H9 (cell line): ENCODE data around the gene DIP2A. TPM values are rescaled to one million over a fixed set of nuclear protein-coding genes. Genes with fewer than 3 reads are reported as not detected.
A peak's percentile ranks its signal among the peaks of the same experiment; 100 is the strongest.

Source experiments
- DNase-seq: peaks from one replicate; pipeline ENCODE4 v3.0.0-alpha.2; 2017
- H2AFZ ChIP-seq: one replicate; pipeline ENCODE4 v1.6.1; 2013; ENCODE audit warnings: mild to moderate bottlenecking, low read length, control low read depth, moderate library complexity
- H2AK5ac ChIP-seq: 2 replicates; pipeline ENCODE4 v1.6.1; 2013; ENCODE audit warnings: low read length, control low read depth, mixed read lengths; ENCODE audit not compliant: insufficient read length
- H2BK120ac ChIP-seq: one replicate; pipeline ENCODE4 v1.6.1; 2013; ENCODE audit warnings: low read depth, mild to moderate bottlenecking, low read length, control low read depth, inconsistent platforms; ENCODE audit not compliant: poor library complexity, severe bottlenecking
- H2BK12ac ChIP-seq: 2 replicates; pipeline ENCODE4 v1.6.1; 2013; ENCODE audit warnings: low read length, control low read depth, mixed read lengths, low read depth; ENCODE audit not compliant: insufficient read length
- H2BK15ac ChIP-seq: 2 replicates; pipeline ENCODE4 v1.6.1; 2013; ENCODE audit warnings: low read depth, low read length, control low read depth
- H2BK20ac ChIP-seq: one replicate; pipeline ENCODE4 v1.6.1; 2013; ENCODE audit warnings: low read depth, mild to moderate bottlenecking, low read length, control low read depth, inconsistent platforms; ENCODE audit not compliant: poor library complexity, severe bottlenecking
- H2BK5ac ChIP-seq: 2 replicates; pipeline ENCODE4 v1.6.1; 2013; ENCODE audit warnings: low read length, control low read depth, mixed read lengths; ENCODE audit not compliant: insufficient read length
- H3K14ac ChIP-seq: 2 replicates; pipeline ENCODE4 v1.6.1; 2013; ENCODE audit warnings: low read length, control low read depth; ENCODE audit not compliant: insufficient read depth
- H3K18ac ChIP-seq: 2 replicates; pipeline ENCODE4 v1.6.1; 2013; ENCODE audit warnings: low read depth, mild to moderate bottlenecking, mixed read lengths, low read length, control low read depth; ENCODE audit not compliant: insufficient read length
- H3K23ac ChIP-seq: 2 replicates; pipeline ENCODE4 v1.6.1; 2013; ENCODE audit warnings: low read length, control low read depth, mixed read lengths, low read depth; ENCODE audit not compliant: insufficient read length
- H3K23me2 ChIP-seq: 2 replicates; pipeline ENCODE4 v1.6.1; 2013; ENCODE audit warnings: low read depth, mild to moderate bottlenecking, mixed read lengths, low read length, control low read depth; ENCODE audit not compliant: insufficient read length, poor library complexity, severe bottlenecking
- H3K27ac ChIP-seq: 2 replicates; pipeline ENCODE4 v1.5.1; 2013; ENCODE audit warnings: low read length, control low read depth, mixed read lengths, low read depth; ENCODE audit not compliant: insufficient read length
- H3K27me3 ChIP-seq: 2 replicates; pipeline ENCODE4 v1.6.1; 2013; ENCODE audit warnings: low read length, control low read depth, inconsistent platforms; ENCODE audit not compliant: insufficient read depth
- H3K4ac ChIP-seq: 2 replicates; pipeline ENCODE4 v1.6.1; 2013; ENCODE audit warnings: low read depth, mild to moderate bottlenecking, control low read depth, inconsistent platforms, low read length, moderate library complexity
- H3K4me1 ChIP-seq: 2 replicates; pipeline ENCODE4 v1.6.1; 2013; ENCODE audit warnings: low read length, control low read depth, inconsistent platforms; ENCODE audit not compliant: insufficient read depth
- H3K4me2 ChIP-seq: 2 replicates; pipeline ENCODE4 v1.6.1; 2013; ENCODE audit warnings: low read length, control low read depth, mixed read lengths; ENCODE audit not compliant: insufficient read length, insufficient read depth
- H3K56ac ChIP-seq: 2 replicates; pipeline ENCODE4 v1.6.1; 2013; ENCODE audit warnings: low read depth, mild to moderate bottlenecking, mixed read lengths, low read length, control low read depth; ENCODE audit not compliant: insufficient read length
- H3K79me1 ChIP-seq: 2 replicates; pipeline ENCODE4 v1.6.1; 2013; ENCODE audit warnings: low read depth, mild to moderate bottlenecking, moderate library complexity, low read length, control low read depth, inconsistent platforms; ENCODE audit not compliant: insufficient read depth, poor library complexity, severe bottlenecking
- H3K79me2 ChIP-seq: 2 replicates; pipeline ENCODE4 v1.6.1; 2013; ENCODE audit warnings: low read length, control low read depth, inconsistent platforms; ENCODE audit not compliant: insufficient read depth
- H3K9ac ChIP-seq: 2 replicates; pipeline ENCODE4 v1.6.1; 2013; ENCODE audit warnings: low read length, control low read depth, mixed read lengths; ENCODE audit not compliant: insufficient read length; ENCODE audit errors: extremely low read depth
- H3K9me3 ChIP-seq: one replicate; pipeline ENCODE4 v1.6.1; 2013; ENCODE audit warnings: low read depth, low read length, inconsistent platforms; ENCODE audit not compliant: control insufficient read depth
- H3T11ph ChIP-seq: one replicate; pipeline ENCODE4 v1.6.1; 2013; ENCODE audit warnings: mild to moderate bottlenecking, low read length, control low read depth, inconsistent platforms
- H4K20me1 ChIP-seq: one replicate; pipeline ENCODE4 v1.6.1; 2013; ENCODE audit not compliant: control insufficient read depth, insufficient read length, insufficient read depth
- H4K5ac ChIP-seq: 2 replicates; pipeline ENCODE4 v1.6.1; 2013; ENCODE audit warnings: low read depth, mild to moderate bottlenecking, mixed read lengths, low read length, control low read depth; ENCODE audit not compliant: insufficient read length
- H4K8ac ChIP-seq: replicated peaks from 2 replicates; pipeline ENCODE4 v1.6.1; 2013; ENCODE audit warnings: low read length, control low read depth, mixed read lengths, low read depth; ENCODE audit not compliant: insufficient read length
- H4K91ac ChIP-seq: 2 replicates; pipeline ENCODE4 v1.6.1; 2013; ENCODE audit warnings: low read depth, mild to moderate bottlenecking, moderate library complexity, mixed read lengths, low read length, control low read depth; ENCODE audit not compliant: insufficient read length
- H3K27ac Mint-ChIP-seq, 3 experiments: 2 replicates in 2 of 3; 3 replicates in 1 of 3; pipeline ENCODE4 v1.8.0; 2020 to 2021; ENCODE audit warnings: mixed read lengths in 3 of 3, mild to moderate bottlenecking in 1 of 3, moderate library complexity in 1 of 3
- H3K27me3 Mint-ChIP-seq: 2 replicates; pipeline ENCODE4 v1.8.0; 2021; ENCODE audit warnings: low read depth, mild to moderate bottlenecking, moderate library complexity, mixed read lengths
- H3K36me3 Mint-ChIP-seq, 3 experiments: 2 replicates in 2 of 3; 3 replicates in 1 of 3; pipeline ENCODE4 v1.8.0; 2020 to 2021; ENCODE audit warnings: low read depth in 3 of 3, mixed read lengths in 3 of 3; ENCODE audit not compliant: insufficient read depth in 1 of 3
- H3K4me1 Mint-ChIP-seq, 2 experiments: 2 replicates each; pipeline ENCODE4 v1.8.0; 2020; ENCODE audit warnings: mixed read lengths in 2 of 2
- H3K4me3 Mint-ChIP-seq, 2 experiments: 2 replicates in 1 of 2; 3 replicates in 1 of 2; pipeline ENCODE4 v1.8.0; 2020 to 2021; ENCODE audit warnings: mild to moderate bottlenecking in 2 of 2, mixed read lengths in 2 of 2, moderate library complexity in 1 of 2
- H3K9me3 Mint-ChIP-seq, 2 experiments: 2 replicates in 1 of 2; 3 replicates in 1 of 2; pipeline ENCODE4 v1.8.0; 2020; ENCODE audit warnings: mild to moderate bottlenecking in 2 of 2, mixed read lengths in 2 of 2, moderate library complexity in 1 of 2
- WGBS: extraction: QIAGEN DNeasy Blood & Tissue Kit; methylation state at CpG from one replicate; pipeline ENCODE4 v1.1.7; 2013; ENCODE audit warnings: missing lambda C conversion rate, low lambda C conversion rate, mixed read lengths; ENCODE audit not compliant: insufficient read length; ENCODE audit errors: extremely low coverage; 5-methylcytosine and 5-hydroxymethylcytosine counted together
- total RNA-seq: library from RNA; stranded (reverse); gene quantifications from 2 replicates; pipeline ENCODE4 v1.2.1, GENCODE V29; 2021
- TF ChIP-seq, protein P1 (sequence below): fragments of 200-600 bp; sonication (generic); conservative IDR thresholded peaks from 3 replicates; pipeline ENCODE4 v1.8.0; 2021; ENCODE audit warnings: antibody characterized with exemption, mild to moderate bottlenecking

Gene DIP2A
- total RNA-seq, 1 experiment from 2014 or later = 25.2 TPM

DNA sequence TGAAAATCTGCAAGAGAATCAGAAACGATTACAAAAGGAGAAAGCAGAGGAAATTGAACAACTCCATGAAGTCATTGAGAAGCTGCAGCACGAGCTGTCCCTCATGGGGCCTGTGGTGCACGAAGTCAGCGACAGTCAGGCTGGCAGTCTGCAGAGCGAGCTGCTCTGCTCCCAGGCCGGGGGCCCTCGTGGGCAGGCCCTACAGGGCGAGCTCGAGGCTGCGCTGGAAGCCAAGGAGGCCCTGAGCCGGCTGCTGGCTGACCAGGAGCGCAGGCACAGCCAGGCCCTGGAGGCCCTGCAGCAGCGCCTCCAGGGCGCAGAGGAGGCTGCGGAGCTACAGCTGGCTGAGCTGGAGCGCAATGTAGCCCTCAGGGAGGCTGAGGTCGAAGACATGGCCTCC lies 47.5 kb upstream of the DIP2A start:
- Histone ChIP-seq H2BK20ac (no peak overlapping the region), H4K8ac (no peak overlapping the region), H4K91ac (peak overlapping the region; percentile 16), H3T11ph (no peak overlapping the region), H3K4ac (no peak overlapping the region; the same call in 1 of the 2 replicates), H3K14ac (no peak overlapping the region; the same call in 1 of the 2 replicates), H3K9me3 (no peaks in the 10 kb centered on the region), H3K4me1 (peaks cover 9% of the 10 kb centered on the region; the same call in 1 of the 2 replicates), H3K9ac (no peak overlapping the region), H2BK15ac (no peak overlapping the region), H4K20me1 (peaks cover 2% of the 10 kb centered on the region), H2AFZ (no peak overlapping the region), H2AK5ac (no peak overlapping the region), H3K23ac (no peak overlapping the region), H3K23me2 (peaks cover 7% of the 10 kb centered on the region), H3K18ac (no peak overlapping the region), H3K27me3 (no peaks in the 10 kb centered on the region), H3K27ac (peak overlapping the region; percentile 77), H2BK5ac (no peak overlapping the region), H3K4me2 (no peak overlapping the region), H4K5ac (no peak overlapping the region), H3K79me2 (no peaks in the 10 kb centered on the region), H3K79me1 (no peaks in the 10 kb centered on the region), H3K56ac (no peak overlapping the region), H2BK120ac (no peak overlapping the region), H2BK12ac (peak overlapping the region; percentile 11)
- TF ChIP-seq, protein P1, sequence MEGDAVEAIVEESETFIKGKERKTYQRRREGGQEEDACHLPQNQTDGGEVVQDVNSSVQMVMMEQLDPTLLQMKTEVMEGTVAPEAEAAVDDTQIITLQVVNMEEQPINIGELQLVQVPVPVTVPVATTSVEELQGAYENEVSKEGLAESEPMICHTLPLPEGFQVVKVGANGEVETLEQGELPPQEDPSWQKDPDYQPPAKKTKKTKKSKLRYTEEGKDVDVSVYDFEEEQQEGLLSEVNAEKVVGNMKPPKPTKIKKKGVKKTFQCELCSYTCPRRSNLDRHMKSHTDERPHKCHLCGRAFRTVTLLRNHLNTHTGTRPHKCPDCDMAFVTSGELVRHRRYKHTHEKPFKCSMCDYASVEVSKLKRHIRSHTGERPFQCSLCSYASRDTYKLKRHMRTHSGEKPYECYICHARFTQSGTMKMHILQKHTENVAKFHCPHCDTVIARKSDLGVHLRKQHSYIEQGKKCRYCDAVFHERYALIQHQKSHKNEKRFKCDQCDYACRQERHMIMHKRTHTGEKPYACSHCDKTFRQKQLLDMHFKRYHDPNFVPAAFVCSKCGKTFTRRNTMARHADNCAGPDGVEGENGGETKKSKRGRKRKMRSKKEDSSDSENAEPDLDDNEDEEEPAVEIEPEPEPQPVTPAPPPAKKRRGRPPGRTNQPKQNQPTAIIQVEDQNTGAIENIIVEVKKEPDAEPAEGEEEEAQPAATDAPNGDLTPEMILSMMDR = no peak
- WGBS = no CpG with 5 or more reads among the region's 17 CpGs
- Mint-ChIP-seq H3K27ac (peak overlapping the region; percentile 85 to 98 (median 95)), H3K9me3 (no peaks in the 10 kb centered on the region), H3K27me3 (no peaks in the 10 kb centered on the region), H3K4me3 (peak overlapping the region in 1 of 2 experiments; percentile 21; a peak in 1 of 5 replicates), H3K4me1 (peaks cover 19 to 27% of the 10 kb centered on the region in 2 experiments), H3K36me3 (peaks cover 13 to 37% (median 29%) of the 10 kb centered on the region in 3 experiments)
- peak; percentile 57 for DNase-seq
